H1 (cell line): ENCODE measurements around the gene THOC5. TPM values are rescaled to one million over a fixed set of nuclear protein-coding genes. Genes with fewer than 3 reads are reported as not detected.

Experiments used
- CTCF ChIA-PET: fragments of 300-600 bp; sonication (Branson Sonifier 250); formaldehyde crosslinking; loops from one replicate; lab custom pipeline; 2021; ENCODE audit not compliant: partially characterized antibody; lab: Charles Lee
- POLR2A ChIA-PET: fragments of 300-600 bp; sonication (Branson Sonifier 250); formaldehyde crosslinking; loops from one replicate; lab custom pipeline; 2021; ENCODE audit warnings: inconsistent platforms; ENCODE audit not compliant: partially characterized antibody; lab: Charles Lee
- DNase-seq, 2 experiments: peaks; one replicate each; pipeline versions ENCODE4 v3.0.0 to v3.0.0-alpha.2; 2010 to 2022; ENCODE audit warnings: low spot score in 2 of 2, low read depth in 1 of 2, mixed read lengths in 1 of 2
- FAIRE-seq: peaks from 2 replicates; lab custom pipeline; 2011; peaks lifted over from hg19 to GRCh38; lab: Jason Lieb, UNC
- H2AFZ ChIP-seq: 2 replicates; pipeline ENCODE4 v1.8.1; 2012; ENCODE audit warnings: low read length, inconsistent platforms
- H2AK5ac ChIP-seq: 2 replicates; pipeline ENCODE4 v1.6.1; 2013; ENCODE audit warnings: low read depth, low read length
- H2BK120ac ChIP-seq: replicated peaks from 2 replicates; pipeline ENCODE3; 2013; ENCODE audit warnings: low read depth, low read length, inconsistent platforms
- H2BK12ac ChIP-seq: 2 replicates; pipeline ENCODE4 v1.6.1; 2013; ENCODE audit warnings: low read depth, low read length
- H2BK15ac ChIP-seq: 2 replicates; pipeline ENCODE4 v1.6.1; 2013; ENCODE audit warnings: low read length
- H2BK20ac ChIP-seq: 2 replicates; pipeline ENCODE4 v1.6.1; 2013; ENCODE audit warnings: low read length
- H2BK5ac ChIP-seq: 2 replicates; pipeline ENCODE4 v1.6.1; 2013; ENCODE audit warnings: low read depth, low read length
- H3K14ac ChIP-seq: 2 replicates; pipeline ENCODE4 v1.6.1; 2013; ENCODE audit warnings: inconsistent platforms; ENCODE audit not compliant: insufficient read length
- H3K18ac ChIP-seq: 2 replicates; pipeline ENCODE4 v1.6.1; 2013; ENCODE audit warnings: low read length; ENCODE audit errors: extremely low read depth
- H3K23ac ChIP-seq: 2 replicates; pipeline ENCODE4 v1.6.1; 2013; ENCODE audit warnings: inconsistent platforms; ENCODE audit not compliant: insufficient read length
- H3K23me2 ChIP-seq: 2 replicates; pipeline ENCODE4 v1.6.1; 2013; ENCODE audit warnings: low read depth, low read length
- H3K27ac ChIP-seq: 2 replicates; pipeline ENCODE4 v1.6.1; 2011; ENCODE audit warnings: low read depth, low read length, inconsistent platforms
- H3K27me3 ChIP-seq, 4 experiments: replicated peaks in 1 of 4; 1 replicate in 1 of 4; 2 replicates in 3 of 4; pipeline versions ENCODE4 v1.6.1 to v1.8.1; 2011 to 2013; ENCODE audit warnings: low read length in 3 of 4, mild to moderate bottlenecking in 3 of 4, inconsistent platforms in 2 of 4, mixed read lengths in 2 of 4, moderate library complexity in 1 of 4; ENCODE audit not compliant: control insufficient read depth in 3 of 4, insufficient read depth in 3 of 4; ENCODE audit errors: extremely low read depth in 1 of 4
- H3K36me3 ChIP-seq, 4 experiments: 2 replicates each; pipeline versions ENCODE4 v1.6.1 to v1.8.1; 2011 to 2013; ENCODE audit warnings: mild to moderate bottlenecking in 4 of 4, low read length in 3 of 4, moderate library complexity in 2 of 4, control low read depth in 1 of 4, inconsistent platforms in 1 of 4; ENCODE audit not compliant: insufficient read depth in 4 of 4, control insufficient read depth in 2 of 4
- H3K4ac ChIP-seq: replicated peaks from 2 replicates; pipeline ENCODE3; 2013; ENCODE audit warnings: low read length, low read depth, mixed read lengths, inconsistent platforms; ENCODE audit not compliant: insufficient read length
- H3K4me1 ChIP-seq, 4 experiments: replicated peaks in 1 of 4; 1 replicate in 1 of 4; 2 replicates in 3 of 4; pipeline versions ENCODE4 v1.6.1 to v1.8.1; 2011 to 2013; ENCODE audit warnings: low read length in 3 of 4, inconsistent platforms in 2 of 4, mixed read lengths in 1 of 4; ENCODE audit not compliant: insufficient read depth in 4 of 4, control insufficient read depth in 3 of 4
- H3K4me2 ChIP-seq, 2 experiments: 2 replicates each; pipeline versions ENCODE4 v1.6.1 to v1.8.1; 2011 to 2013; ENCODE audit warnings: low read depth in 2 of 2, low read length in 2 of 2, control low read depth in 1 of 2, inconsistent platforms in 1 of 2, mild to moderate bottlenecking in 1 of 2; ENCODE audit not compliant: insufficient read depth in 1 of 2
- H3K4me3 ChIP-seq, 4 experiments: fragments of 200-600, 300-600 bp in 1 of 4; sonication (generic), shearing (Covaris generic), sonication (Bioruptor Twin) in 1 of 4; 2 replicates each; pipeline versions ENCODE4 v1.5.1 to v1.8.1; 2011 to 2016; ENCODE audit warnings: low read length in 4 of 4, low read depth in 3 of 4, control low read depth in 2 of 4, inconsistent platforms in 2 of 4, mild to moderate bottlenecking in 2 of 4, mixed read lengths in 1 of 4, moderate library complexity in 1 of 4; ENCODE audit not compliant: insufficient read depth in 2 of 4; ENCODE audit errors: extremely low read depth in 1 of 4
- H3K56ac ChIP-seq: replicated peaks from 2 replicates; pipeline ENCODE3; 2013; ENCODE audit warnings: low read depth, mild to moderate bottlenecking, mixed read lengths, low read length, inconsistent platforms; ENCODE audit not compliant: insufficient read length
- H3K79me1 ChIP-seq: 2 replicates; pipeline ENCODE4 v1.6.1; 2013; ENCODE audit warnings: low read depth, low read length, control low read depth
- H3K79me2 ChIP-seq, 2 experiments: 2 replicates each; pipeline versions ENCODE4 v1.6.1 to v1.8.1; 2012 to 2013; ENCODE audit warnings: low read length in 2 of 2, mild to moderate bottlenecking in 2 of 2, inconsistent platforms in 1 of 2; ENCODE audit not compliant: insufficient read depth in 2 of 2, control insufficient read depth in 1 of 2
- H3K9ac ChIP-seq, 4 experiments: replicated peaks in 1 of 4; 1 replicate in 1 of 4; 2 replicates in 3 of 4; pipeline versions ENCODE4 v1.6.1 to v1.8.1; 2011 to 2013; ENCODE audit warnings: low read depth in 3 of 4, low read length in 3 of 4, control low read depth in 2 of 4, mild to moderate bottlenecking in 2 of 4, moderate library complexity in 2 of 4, inconsistent platforms in 1 of 4; ENCODE audit errors: extremely low read depth in 1 of 4
- H3K9me3 ChIP-seq, 2 experiments: 2 replicates each; pipeline versions ENCODE4 v1.6.1 to v1.8.1; 2012 to 2013; ENCODE audit warnings: mild to moderate bottlenecking in 2 of 2, moderate library complexity in 2 of 2, control low read depth in 1 of 2, inconsistent platforms in 1 of 2, low read depth in 1 of 2, low read length in 1 of 2, mixed read lengths in 1 of 2; ENCODE audit not compliant: insufficient read depth in 2 of 2
- H4K20me1 ChIP-seq, 2 experiments: replicated peaks in 1 of 2; 2 replicates each; pipeline versions ENCODE3 to v1.8.1; 2011 to 2013; ENCODE audit warnings: inconsistent platforms in 2 of 2, low read length in 2 of 2, mild to moderate bottlenecking in 1 of 2; ENCODE audit not compliant: insufficient read depth in 2 of 2, control insufficient read depth in 1 of 2
- H4K5ac ChIP-seq: 2 replicates; pipeline ENCODE4 v1.6.1; 2013; ENCODE audit warnings: low read length, low read depth, mixed read lengths, inconsistent platforms; ENCODE audit not compliant: insufficient read length
- H4K8ac ChIP-seq: 2 replicates; pipeline ENCODE4 v1.8.0; 2013; ENCODE audit warnings: mild to moderate bottlenecking, moderate library complexity, low read length, inconsistent platforms; ENCODE audit not compliant: insufficient read depth; ENCODE audit errors: extremely low read depth
- H4K91ac ChIP-seq: replicated peaks from 2 replicates; pipeline ENCODE3; 2013; ENCODE audit warnings: low read length, mixed read lengths, inconsistent platforms; ENCODE audit not compliant: insufficient read length
- BRCA1 ChIP-seq: IDR thresholded peaks from 2 replicates; pipeline ENCODE4 v1.6.1; 2012; ENCODE audit warnings: low read depth, low read length, improper control_type of control experiment
- CTBP2 ChIP-seq: IDR thresholded peaks from 2 replicates; pipeline ENCODE4 v1.7.0; 2011; ENCODE audit warnings: borderline replicate concordance, mild to moderate bottlenecking, moderate library complexity, mixed read lengths, low read length; ENCODE audit not compliant: insufficient read depth, insufficient read length
- GABPA ChIP-seq: IDR thresholded peaks from 2 replicates; pipeline ENCODE4 v1.6.1; 2011; ENCODE audit warnings: mild to moderate bottlenecking, low read length, moderate library complexity, borderline replicate concordance; ENCODE audit not compliant: insufficient read depth
- JUN ChIP-seq: IDR thresholded peaks from 2 replicates; pipeline ENCODE4 v1.6.1; 2011; ENCODE audit warnings: low read depth, mild to moderate bottlenecking, improper control_type of control experiment, low read length
- KDM1A ChIP-seq: fragments of 200-600, 300-600 bp; sonication (generic); IDR thresholded peaks from 2 replicates; pipeline ENCODE4 v1.7.1; 2016; ENCODE audit warnings: mild to moderate bottlenecking, low read length, borderline replicate concordance
- KDM4A ChIP-seq: IDR thresholded peaks from one replicate; pipeline ENCODE4 v1.7.1; 2012; ENCODE audit warnings: low read depth, mild to moderate bottlenecking, moderate library complexity, low read length, inconsistent platforms; ENCODE audit not compliant: severe bottlenecking
- MAX ChIP-seq: IDR thresholded peaks from 2 replicates; pipeline ENCODE4 v1.6.1; 2012; ENCODE audit warnings: inconsistent platforms
- POLR2A ChIP-seq, 2 experiments: IDR thresholded peaks; 1 replicate in 1 of 2; 2 replicates in 1 of 2; pipeline ENCODE4 v1.6.1; 2011; ENCODE audit warnings: low read depth in 2 of 2, low read length in 2 of 2, mild to moderate bottlenecking in 2 of 2; ENCODE audit errors: control extremely low read depth in 1 of 2
- RFX5 ChIP-seq: IDR thresholded peaks from 2 replicates; pipeline ENCODE4 v1.6.1; 2011; ENCODE audit warnings: low read depth, low read length, improper control_type of control experiment, borderline replicate concordance
- SIRT6 ChIP-seq: IDR thresholded peaks from one replicate; pipeline ENCODE4 v1.7.1; 2012; ENCODE audit warnings: low read length, inconsistent platforms
- SP4 ChIP-seq: IDR thresholded peaks from 2 replicates; pipeline ENCODE4 v1.6.1; 2012; ENCODE audit warnings: low read length, inconsistent platforms
- WGBS, 2 experiments: shearing (Covaris generic) in 1 of 2; methylation state at CpG; one replicate each; pipeline versions ENCODE4 v1.1.6 to v1.1.7; 2013 to 2015; ENCODE audit warnings: low lambda C conversion rate in 2 of 2, mixed read lengths in 2 of 2, inconsistent platforms in 1 of 2, low coverage in 1 of 2, missing lambda C conversion rate in 1 of 2; ENCODE audit not compliant: insufficient replicate concordance in 2 of 2, insufficient coverage in 1 of 2, insufficient read length in 1 of 2; ENCODE audit errors: extremely low coverage in 1 of 2, missing lambda C conversion rate in 1 of 2; 5-methylcytosine and 5-hydroxymethylcytosine counted together
- polyA plus RNA-seq, 7 experiments: library from polyadenylated mRNA; depleted of rRNA in 3 of 7; stranded (reverse) in 5 of 7; unstranded in 2 of 7; fragments of >200 nt in 5 of 7; fragments of 200-250 nt in 2 of 7; gene quantifications; 1 replicate in 5 of 7; 2 replicates in 1 of 7; 4 replicates in 1 of 7; pipeline versions ENCODE4 v1.2.1 to v1.2.3, GENCODE V29; 2011 to 2013; ENCODE audit warnings: missing spikeins in 2 of 7, mixed read lengths in 2 of 7
- total RNA-seq: library from RNA; stranded (reverse); fragmentation: NEBNext Ultra II Directional; extraction: Animal tissue kit (Norgen Biotek cat#: 25700); gene quantifications from 2 replicates; pipeline ENCODE4 v1.2.1, GENCODE V29; 2021
- TF ChIP-seq, protein P1 (sequence below): IDR thresholded peaks from 2 replicates; pipeline ENCODE4 v1.6.1; 2012; ENCODE audit warnings: inconsistent platforms

THOC5 gene
- total and polyA plus RNA-seq, 2 of the 8 experiments (the other 6 are each of a cell fraction or from before 2014, with no cell fraction given): 27.7 to 65.7 TPM

DNA sequence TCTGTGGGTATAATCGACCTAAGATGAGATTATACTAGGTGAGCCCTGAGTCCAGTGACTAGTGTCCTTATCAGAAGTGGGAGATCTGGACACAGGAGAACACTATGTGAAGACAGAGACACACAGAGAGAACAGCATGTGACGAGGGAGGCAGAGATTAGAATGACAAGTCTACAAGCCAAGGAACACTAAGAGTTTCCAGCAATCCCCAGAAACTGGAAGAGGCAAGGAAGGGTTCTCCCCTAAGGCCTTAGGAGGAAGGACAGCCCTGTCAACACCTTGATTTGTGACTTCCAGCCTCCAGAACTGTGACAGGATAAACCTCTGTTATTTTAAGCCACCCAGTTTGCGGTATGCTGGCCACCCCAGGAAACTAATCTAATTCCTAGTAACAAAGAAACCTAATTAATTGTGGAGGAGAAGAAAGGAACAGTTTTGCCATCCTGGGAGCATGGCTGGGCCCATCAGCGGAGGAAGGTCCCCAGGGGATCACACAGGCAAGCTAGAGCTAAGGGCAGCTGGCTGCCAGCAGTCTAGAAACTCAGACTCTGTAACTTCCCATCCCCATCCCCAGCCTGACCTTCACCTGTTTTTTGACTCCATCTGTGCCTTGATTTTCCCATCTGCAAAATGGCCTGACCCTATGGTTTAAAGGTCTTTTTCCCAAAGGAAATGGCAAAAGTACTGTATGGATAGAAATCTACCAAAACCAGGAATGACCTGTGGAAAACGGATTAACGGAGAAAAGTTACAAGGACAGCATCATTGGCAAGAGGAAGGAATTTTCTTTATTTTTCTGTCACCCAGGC is 10.3 kb upstream of the THOC5 start:
- 90% methylated on average over 6 of the region's 6 CpGs; no CpG with 5 or more reads in 1 of the 2 experiments for WGBS, 2 experiments
- CTCF ChIA-PET: no interaction called here
- TF ChIP-seq JUN (no peak), CTBP2 (no peak), SIRT6 (no peak), POLR2A (IDR thresholded peaks at IDR 0.05; ENCODE audit: control extremely low read depth in 1 of 2, low read depth in 2 of 2, low read length in 2 of 2) (no peak), RFX5 (no peak), MAX (no peak), KDM4A (no peak), GABPA (no peak), SP4 (no peak), KDM1A (no peak), BRCA1 (no peak)
- TF ChIP-seq, protein P1, sequence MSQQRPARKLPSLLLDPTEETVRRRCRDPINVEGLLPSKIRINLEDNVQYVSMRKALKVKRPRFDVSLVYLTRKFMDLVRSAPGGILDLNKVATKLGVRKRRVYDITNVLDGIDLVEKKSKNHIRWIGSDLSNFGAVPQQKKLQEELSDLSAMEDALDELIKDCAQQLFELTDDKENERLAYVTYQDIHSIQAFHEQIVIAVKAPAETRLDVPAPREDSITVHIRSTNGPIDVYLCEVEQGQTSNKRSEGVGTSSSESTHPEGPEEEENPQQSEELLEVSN: no peak

More for the DNA sequence above, 10.3 kb upstream of the THOC5 start:
- no peak overlapping the region for H2BK15ac ChIP-seq
- H3K4me1 ChIP-seq: no peaks in the 10 kb centered on the region
- peaks cover 22 to 79% (median 55%) of the 10 kb centered on the region in 4 experiments for H3K36me3 ChIP-seq
- H3K27ac ChIP-seq: no peak overlapping the region
- no peaks in the 10 kb centered on the region for H3K79me1 ChIP-seq
- H3K79me2 ChIP-seq: no peaks in the 10 kb centered on the region
- H3K27me3 ChIP-seq: no peaks in the 10 kb centered on the region
- POLR2A ChIA-PET: interaction anchor here (0.6 to 5.0 kb wide), 3 partner anchors 9 to 65 kb away, joined by 3 to 43 read pairs (median 5); partner anchors contain the start of gene THOC5
- H3K4me3 ChIP-seq: no peak overlapping the region
- no peak overlapping the region for H4K8ac ChIP-seq
- H3K4ac ChIP-seq: no peak overlapping the region
- FAIRE-seq (no peak), DNase-seq (no peak)
- no peaks in the 10 kb centered on the region for H3K9me3 ChIP-seq
- H4K91ac ChIP-seq: no peak overlapping the region
- H3K23ac ChIP-seq: no peak overlapping the region
- no peak overlapping the region for H3K18ac ChIP-seq
- no peak overlapping the region for H3K14ac ChIP-seq
- peaks cover 0 to 13% of the 10 kb centered on the region in 2 experiments for H4K20me1 ChIP-seq
- no peak overlapping the region for H2AFZ ChIP-seq
- no peak overlapping the region for H3K56ac ChIP-seq
- H2BK5ac ChIP-seq: no peak overlapping the region
- H4K5ac ChIP-seq: no peak overlapping the region
- H2BK120ac ChIP-seq: no peak overlapping the region
- H3K23me2 ChIP-seq: no peaks in the 10 kb centered on the region; the same call in 1 of the 2 replicates
- no peak overlapping the region for H3K4me2 ChIP-seq
- no peak overlapping the region for H2BK20ac ChIP-seq
- H2BK12ac ChIP-seq: no peak overlapping the region
- no peak overlapping the region for H3K9ac ChIP-seq
- H2AK5ac ChIP-seq: no peak overlapping the region
